ENCODE measurements around the gene CDC14B.

DNA sequence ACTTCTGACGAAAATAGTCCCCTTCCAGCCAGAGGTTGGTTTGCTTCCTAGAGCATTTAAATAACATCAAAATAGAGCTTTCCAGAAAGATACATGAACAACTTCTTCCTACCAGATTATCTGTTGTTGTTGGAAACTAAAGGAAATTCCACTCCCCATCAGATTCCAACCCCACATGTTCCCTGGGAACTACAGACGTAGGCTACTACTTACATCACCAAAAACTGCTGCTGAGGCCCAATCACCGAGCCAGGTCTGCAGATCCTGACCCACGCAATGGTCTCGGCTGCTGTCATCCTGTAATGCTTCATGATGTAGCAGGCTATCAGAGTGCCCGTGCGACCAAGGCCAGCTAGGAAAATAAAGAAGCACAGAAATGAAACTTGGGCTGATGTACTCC is 96.3 kb downstream of the CDC14B start:
- TF ChIP-seq POLR2AphosphoS5 (IDR thresholded peaks at IDR 0.05; ENCODE audit: low read depth, low read length) (no peak), TAF1 (IDR thresholded peaks at IDR 0.05; ENCODE audit: borderline replicate concordance, insufficient read depth, low read length) (no peak)
